B cell (primary cell): Measurements from ENCODE around the gene PHF19. TPM values are rescaled to one million over a fixed set of nuclear protein-coding genes. Genes with fewer than 3 reads are reported as not detected.

Source experiments
- ATAC-seq: fragments of 200-7000 bp; cut with Tn5 transposase; one replicate; pipeline ENCODE4 v1.10.0; 2021; ENCODE audit warnings: low read depth, mild to moderate bottlenecking, moderate number of reproducible peaks, moderate library complexity
- CTCF ChIA-PET: fragments of 350-600 bp; sonication (Branson Sonifier 250); formaldehyde crosslinking; loops from one replicate; lab custom pipeline; 2021; ENCODE audit warnings: antibody characterized with exemption, inconsistent platforms; lab: Charles Lee
- POLR2A ChIA-PET: fragments of 350-600 bp; sonication (Branson Sonifier 250); formaldehyde crosslinking; loops from one replicate; lab custom pipeline; 2021; ENCODE audit warnings: antibody characterized with exemption; lab: Charles Lee
- DNase-seq: peaks from one replicate; pipeline ENCODE4 v3.0.0; 2013
- H2AFZ ChIP-seq: 2 replicates; pipeline ENCODE4 v1.6.1; 2012; ENCODE audit warnings: mild to moderate bottlenecking, low read depth, low read length; ENCODE audit not compliant: insufficient read depth, poor library complexity, severe bottlenecking
- H3K27ac ChIP-seq, 2 donors: 1 replicate in 1 of 2; 2 replicates in 1 of 2; pipeline ENCODE4 v1.5.1; 2012 to 2013; ENCODE audit warnings: low read length in 2 of 2, mild to moderate bottlenecking in 2 of 2, moderate library complexity in 1 of 2
- H3K27me3 ChIP-seq, 4 experiments: fragments of 200-600 bp in 1 of 4; sonication (generic) in 1 of 4; replicated peaks in 1 of 4; 1 replicate in 2 of 4; 2 replicates in 2 of 4; pipeline versions ENCODE4 v1.6.1 to v1.7.0; 2013 to 2016; ENCODE audit warnings: low read length in 3 of 4, mild to moderate bottlenecking in 2 of 4, mixed read lengths in 1 of 4, moderate library complexity in 1 of 4; ENCODE audit not compliant: insufficient read depth in 4 of 4, control insufficient read depth in 3 of 4; ENCODE audit errors: control extremely low read depth in 1 of 4
- H3K36me3 ChIP-seq, 2 experiments: replicated peaks in 1 of 2; 1 replicate in 1 of 2; 2 replicates in 1 of 2; pipeline versions ENCODE4 v1.6.1 to v1.7.1; 2013; ENCODE audit warnings: low read length in 1 of 2; ENCODE audit not compliant: insufficient read depth in 2 of 2, control insufficient read depth in 1 of 2; ENCODE audit errors: control extremely low read depth in 1 of 2, extremely low read depth in 1 of 2
- H3K4me1 ChIP-seq, 2 donors: fragments of 200-600 bp in 1 of 2; sonication (generic) in 1 of 2; 1 replicate in 1 of 2; 2 replicates in 1 of 2; pipeline versions ENCODE4 v1.5.1 to v1.6.1; 2013 to 2017; ENCODE audit warnings: low read length in 2 of 2; ENCODE audit not compliant: control insufficient read depth in 2 of 2, insufficient read depth in 2 of 2
- H3K4me2 ChIP-seq: replicated peaks from 2 replicates; pipeline ENCODE3; 2012; ENCODE audit warnings: mild to moderate bottlenecking, low read depth, low read length; ENCODE audit not compliant: poor library complexity, severe bottlenecking
- H3K4me3 ChIP-seq, 5 experiments: fragments of 200-600 bp in 1 of 5; sonication (generic) in 1 of 5; 1 replicate in 3 of 5; 2 replicates in 2 of 5; pipeline versions ENCODE4 v1.5.1 to v1.7.0; 2011 to 2016; ENCODE audit warnings: low read length in 4 of 5, mild to moderate bottlenecking in 4 of 5, low read depth in 2 of 5, control low read depth in 1 of 5, moderate library complexity in 1 of 5; ENCODE audit not compliant: insufficient read depth in 1 of 5; ENCODE audit errors: control extremely low read depth in 1 of 5, extremely low read depth in 1 of 5
- H3K79me2 ChIP-seq: fragments of 200-600 bp; sonication (generic); one replicate; pipeline ENCODE4 v1.6.0; 2016; ENCODE audit warnings: low read length; ENCODE audit not compliant: control insufficient read depth, insufficient read depth
- H3K9ac ChIP-seq: fragments of 200-600 bp; sonication (generic); 2 replicates; pipeline ENCODE4 v1.6.1; 2017; ENCODE audit warnings: mild to moderate bottlenecking, low read length, moderate library complexity
- H3K9me3 ChIP-seq, 3 donors: one replicate each; pipeline versions ENCODE4 v1.6.1 to v1.7.1; 2013; ENCODE audit warnings: low read length in 2 of 3; ENCODE audit not compliant: control insufficient read depth in 2 of 3, insufficient read depth in 1 of 3; ENCODE audit errors: control extremely low read depth in 1 of 3
- H4K20me1 ChIP-seq: 2 replicates; pipeline ENCODE4 v1.6.0; 2012; ENCODE audit warnings: mild to moderate bottlenecking, low read length; ENCODE audit not compliant: insufficient read depth, control insufficient read depth, poor library complexity, severe bottlenecking
- H3K27ac Mint-ChIP-seq: one replicate; pipeline ENCODE4 v1.8.0; 2021; ENCODE audit warnings: mixed read lengths
- H3K27me3 Mint-ChIP-seq: one replicate; pipeline ENCODE4 v1.8.0; 2021; ENCODE audit warnings: mixed read lengths
- H3K4me1 Mint-ChIP-seq: one replicate; pipeline ENCODE4 v1.8.0; 2021; ENCODE audit warnings: mixed read lengths
- H3K4me3 Mint-ChIP-seq: one replicate; pipeline ENCODE4 v1.8.0; 2021; ENCODE audit warnings: mixed read lengths
- H3K9me3 Mint-ChIP-seq: one replicate; pipeline ENCODE4 v1.8.0; 2022; ENCODE audit warnings: mixed read lengths; ENCODE audit not compliant: insufficient read depth
- CTCF ChIP-seq: fragments of 200-600 bp; IDR thresholded peaks from one replicate; pipeline ENCODE4 v1.8.0; 2022; ENCODE audit warnings: antibody characterized with exemption, mild to moderate bottlenecking
- EZH2 ChIP-seq: IDR thresholded peaks from 2 replicates; pipeline ENCODE4 v1.6.1; 2012; ENCODE audit warnings: borderline replicate concordance, low read depth, mild to moderate bottlenecking, moderate library complexity, low read length; ENCODE audit not compliant: insufficient read depth, poor library complexity, severe bottlenecking
- WGBS: methylation state at CpG from one replicate; pipeline ENCODE4 v1.1.5; 2013; ENCODE audit warnings: missing lambda C conversion rate; ENCODE audit not compliant: insufficient coverage; 5-methylcytosine and 5-hydroxymethylcytosine counted together
- intact Hi-C: fragments of 100-400 bp; cut with micrococcal nuclease; formaldehyde crosslinking; loops from one replicate; pipeline ENCODE4 v1.10.0; 2022
- polyA plus RNA-seq: library from polyadenylated mRNA; depleted of rRNA; stranded (reverse); fragments of >200 nt; gene quantifications from 2 replicates; pipeline ENCODE4 v1.2.3, GENCODE V29; 2012
- total RNA-seq, 2 donors: library from RNA; stranded (reverse); fragments of 120-200 nt in 1 of 2; gene quantifications; 1 replicate in 1 of 2; 2 replicates in 1 of 2; pipeline versions ENCODE4 v1.2.3 to v1.2.4, GENCODE V29; 2013 to 2022

PHF19 gene
- total and polyA plus RNA-seq, 2 donors (not counting 1 experiment from before 2014, with no cell fraction given): 17.0 to 20.9 TPM

GRCh38 chr9:120859361-120859760 is 17.6 kb downstream of the PHF19 start:
- Histone ChIP-seq H3K27me3 (no peaks in the 10 kb centered on the region), H2AFZ (no peak overlapping the region), H3K36me3 (peaks cover 0 to 19% of the 10 kb centered on the region in 2 experiments), H3K9ac (no peak overlapping the region), H3K27ac (no peak overlapping the region), H3K4me2 (no peak overlapping the region), H4K20me1 (no peaks in the 10 kb centered on the region), H3K79me2 (peaks cover 7% of the 10 kb centered on the region), H3K4me3 (no peak overlapping the region), H3K4me1 (peaks cover 0 to 6% of the 10 kb centered on the region in 2 donors), H3K9me3 (no peaks in the 10 kb centered on the region)
- TF ChIP-seq EZH2 (no peak), CTCF (no peak)
- Mint-ChIP-seq H3K4me1 (peaks cover 4% of the 10 kb centered on the region), H3K27ac (no peak overlapping the region), H3K9me3 (no peaks in the 10 kb centered on the region), H3K4me3 (no peak overlapping the region), H3K27me3 (no peaks in the 10 kb centered on the region)
- CTCF ChIA-PET: no interaction called here
- 96% methylated on average over 6 of the region's 6 CpGs for WGBS
- no peak for DNase-seq
- POLR2A ChIA-PET: no interaction called here
- intact Hi-C loops: no loop called here
- ATAC-seq: no peak

- TF ChIP-seq CTCF (no peak), EZH2 (no peak)
- DNase-seq (no peak), ATAC-seq (no peak)
- 90% methylated on average over 4 of the region's 11 CpGs for WGBS
- Histone ChIP-seq H3K27ac (no peak overlapping the region), H3K36me3 (peaks cover 0 to 17% of the 10 kb centered on the region in 2 experiments), H3K9me3 (no peaks in the 10 kb centered on the region), H3K27me3 (no peaks in the 10 kb centered on the region), H3K9ac (no peak overlapping the region), H3K4me3 (no peak overlapping the region), H3K79me2 (peaks cover 7% of the 10 kb centered on the region), H4K20me1 (no peaks in the 10 kb centered on the region), H3K4me1 (peaks cover 0 to 6% of the 10 kb centered on the region in 2 donors), H3K4me2 (no peak overlapping the region), H2AFZ (no peak overlapping the region)
- POLR2A ChIA-PET: no interaction called here
- CTCF ChIA-PET: no interaction called here
- Mint-ChIP-seq H3K4me1 (peaks cover 4% of the 10 kb centered on the region), H3K27me3 (no peaks in the 10 kb centered on the region), H3K4me3 (no peak overlapping the region), H3K27ac (no peak overlapping the region), H3K9me3 (no peaks in the 10 kb centered on the region)
- intact Hi-C loops: no loop called here
These were observed 19.1 kb downstream of the PHF19 start for GRCh38 chr9:120857902-120858301.
